Activated naive CD4-positive, alpha-beta T cell treated with anti-CD3 and anti-CD28 coated beads, Interleukin-2, amount 50 U/mL, for 72 hours (primary cell): ENCODE data around the gene COQ4. TPM values are rescaled to one million over a fixed set of nuclear protein-coding genes. Genes with fewer than 3 reads are reported as not detected.

Experiments
- ATAC-seq, 2 donors: fragments of 150-1000 bp; cut with Tn5 transposase; 2 replicates each; pipeline ENCODE4 v1.10.0; 2021; ENCODE audit warnings: mild to moderate bottlenecking in 2 of 2, moderate library complexity in 2 of 2
- DNase-seq, 2 donors: peaks; one replicate each; pipeline ENCODE4 v3.0.0; 2021 to 2022; ENCODE audit warnings: low spot score in 2 of 2
- H3K27ac Mint-ChIP-seq, 2 donors: one replicate each; pipeline ENCODE4 v1.8.0; 2022; ENCODE audit warnings: mild to moderate bottlenecking in 2 of 2, mixed read lengths in 2 of 2
- H3K36me3 Mint-ChIP-seq, 2 donors: one replicate each; pipeline ENCODE4 v1.8.0; 2022; ENCODE audit warnings: mixed read lengths in 2 of 2
- H3K9me3 Mint-ChIP-seq, 2 donors: one replicate each; pipeline ENCODE4 v1.8.0; 2022; ENCODE audit warnings: mixed read lengths in 2 of 2
- total RNA-seq, 2 donors: library from RNA; stranded (reverse); gene quantifications; one replicate each; pipeline ENCODE4 v1.2.3, GENCODE V29; 2022

COQ4 gene
- total RNA-seq, 2 donors from 2014 or later: 33.9 to 38.3 TPM

DNA sequence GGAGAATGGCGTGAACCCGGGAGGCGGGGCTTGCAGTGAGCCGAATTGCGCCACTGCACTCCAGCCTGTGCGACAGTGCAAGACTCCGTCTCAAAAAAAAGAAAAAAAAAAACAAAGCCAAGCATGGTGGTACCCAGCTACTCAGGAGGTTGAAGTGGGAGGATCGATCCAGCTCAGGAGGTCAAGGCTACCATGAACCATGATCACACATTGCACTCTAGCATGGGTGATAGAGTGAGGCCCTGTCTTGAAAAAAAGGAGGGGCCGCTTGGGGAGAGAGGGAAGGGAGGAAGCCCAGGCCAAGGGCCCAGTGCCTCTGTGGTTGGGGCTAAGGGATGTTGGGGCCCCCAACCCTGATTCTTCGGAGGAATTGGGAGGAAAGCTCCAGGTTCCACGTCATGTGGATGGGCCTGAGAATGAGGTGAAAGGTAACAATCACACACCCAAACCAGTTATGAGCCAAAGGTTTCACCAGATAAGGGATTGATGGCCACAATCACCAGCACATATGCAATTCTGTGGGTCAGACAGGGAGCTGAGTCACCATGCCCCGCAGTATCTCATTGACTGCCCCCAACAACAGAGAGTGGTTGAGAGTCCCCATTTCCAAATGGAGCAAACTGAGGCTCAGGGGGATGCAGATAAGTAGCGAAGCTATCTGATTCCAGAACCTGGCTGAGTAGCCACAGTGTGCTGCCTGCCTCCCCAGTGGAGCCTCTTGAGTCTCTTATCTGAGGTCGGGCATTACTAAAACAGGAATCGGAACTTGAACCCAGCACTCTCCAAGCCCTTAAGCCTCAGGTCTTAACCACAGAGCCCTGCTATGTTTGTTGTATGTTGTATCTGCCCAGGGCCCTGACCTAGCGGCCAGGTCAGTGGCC is 26.1 kb upstream of the COQ4 start:
- Mint-ChIP-seq H3K36me3 (no peaks in the 10 kb centered on the region), H3K9me3 (no peaks in the 10 kb centered on the region), H3K27ac (peak overlapping the region in 1 of 2 donors; percentile 55)
- no peak for DNase-seq
- ATAC-seq: no peak

DNA sequence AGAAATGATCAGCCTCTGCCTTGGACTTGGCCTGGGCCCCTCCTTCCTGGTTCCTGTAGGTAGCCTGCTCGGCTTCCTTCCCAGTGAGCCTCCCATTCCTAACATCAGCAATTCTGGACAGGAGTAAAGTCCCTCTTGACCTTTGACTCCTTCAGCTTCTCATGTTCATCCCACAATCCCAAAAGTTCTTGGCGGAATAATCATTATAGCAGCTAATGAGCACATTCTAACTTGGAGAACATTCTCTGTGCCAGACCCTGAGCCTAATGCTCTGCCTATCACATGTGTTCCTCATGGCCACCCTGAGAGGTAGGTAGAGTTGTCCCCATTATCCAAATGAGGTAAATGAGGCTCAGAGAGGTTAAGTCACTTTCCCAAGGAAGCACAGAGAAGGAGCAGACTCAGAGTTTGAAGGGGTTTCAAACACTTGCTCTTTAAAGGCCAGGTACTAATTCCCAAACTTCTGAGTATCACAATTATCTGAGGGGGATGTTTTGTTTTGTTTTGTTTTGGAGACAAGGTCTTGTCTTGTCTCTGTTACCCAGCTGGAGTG is 25.3 kb upstream of the COQ4 start:
- no peak for DNase-seq
- Mint-ChIP-seq H3K36me3 (no peaks in the 10 kb centered on the region), H3K27ac (peak overlapping the region; percentile 55 to 66), H3K9me3 (no peaks in the 10 kb centered on the region)
- ATAC-seq: no peak

DNA sequence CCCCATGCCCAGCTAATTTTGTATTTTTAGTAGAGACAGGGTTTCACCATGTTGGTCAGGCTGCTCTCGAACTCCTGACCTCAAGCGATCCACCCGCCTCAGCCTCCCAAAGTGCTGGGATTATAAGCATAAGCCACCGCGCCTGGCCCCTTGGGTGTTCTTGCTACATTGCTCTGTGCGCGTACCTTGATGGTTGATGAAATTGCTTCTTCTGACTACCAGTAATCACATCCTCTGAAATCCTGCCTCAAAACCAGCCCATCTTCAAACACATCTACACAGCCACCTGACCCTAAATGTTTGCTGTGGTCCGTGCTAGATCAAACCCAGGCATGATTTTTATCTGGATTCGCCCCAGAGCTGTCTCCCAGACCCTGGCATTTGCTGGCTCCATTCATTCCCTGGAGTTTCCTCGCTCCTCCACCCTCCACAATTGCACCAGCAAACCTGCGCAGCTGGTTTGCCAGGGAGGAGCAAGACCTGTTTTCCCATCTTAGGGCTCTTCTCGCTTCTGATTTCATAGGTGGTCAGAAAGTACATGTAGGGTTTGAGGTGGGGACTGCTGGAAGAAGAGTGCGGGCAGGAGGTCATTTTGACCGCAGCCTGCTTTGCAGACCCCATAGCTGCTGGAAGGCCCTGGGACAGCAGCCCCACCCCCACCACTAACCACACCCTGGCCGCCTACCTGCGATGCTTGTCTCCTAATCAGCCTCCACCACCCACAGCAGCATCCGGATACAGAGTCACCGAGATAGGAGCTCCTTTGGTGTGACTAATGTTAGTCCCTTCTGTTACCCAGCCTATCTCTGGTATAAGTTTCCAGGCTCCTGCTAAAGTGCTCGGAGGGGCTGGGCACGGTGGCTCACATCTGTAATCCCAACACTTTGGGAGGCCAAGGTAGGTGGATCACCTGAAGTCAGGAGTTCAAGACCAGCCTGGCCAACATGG is 23.8 kb upstream of the COQ4 start:
- Mint-ChIP-seq H3K9me3 (no peaks in the 10 kb centered on the region), H3K27ac (peak overlapping the region in 1 of 2 donors; percentile 47), H3K36me3 (no peaks in the 10 kb centered on the region)
- ATAC-seq (no peak), DNase-seq (no peak)

DNA sequence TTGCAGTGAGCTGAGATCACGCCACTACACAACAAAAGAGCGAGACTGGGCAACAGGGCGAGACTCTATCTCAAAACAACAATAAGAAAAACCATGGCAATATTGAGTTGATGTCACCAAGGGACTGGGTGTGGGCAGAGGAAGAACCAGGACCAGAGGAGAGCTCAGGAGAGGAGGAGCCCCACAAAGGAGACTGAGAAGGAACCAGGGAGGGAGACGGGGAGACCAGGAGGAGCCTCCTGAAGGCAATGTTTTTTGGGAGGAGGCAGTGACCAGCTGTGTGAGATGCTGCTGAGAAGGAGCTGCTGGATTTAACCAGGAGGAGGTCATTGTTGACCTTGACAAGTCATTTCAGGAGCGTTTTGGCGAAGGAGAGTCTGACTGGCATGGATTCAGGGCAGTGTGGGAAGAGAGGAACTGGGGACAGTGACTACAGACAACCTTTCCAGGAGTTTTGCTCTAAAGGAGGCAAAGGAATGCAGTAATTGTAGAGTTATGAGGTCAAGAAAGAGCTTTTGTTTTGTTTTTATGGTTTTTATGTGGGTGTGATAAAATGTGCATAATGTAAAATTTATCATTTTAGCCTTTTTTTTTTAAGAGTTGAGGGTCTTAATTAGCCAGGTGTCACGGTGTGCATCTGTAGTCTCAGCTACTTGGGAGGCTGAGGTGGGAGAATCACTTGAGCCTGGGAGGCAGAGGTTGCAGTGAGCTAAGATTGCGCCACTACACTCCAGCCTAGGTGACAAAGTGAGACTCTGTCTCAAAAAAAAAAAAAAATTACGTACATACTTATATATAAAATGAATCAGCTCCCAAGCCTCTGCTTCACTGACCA is 18.3 kb upstream of the COQ4 start:
- no peak for DNase-seq
- Mint-ChIP-seq H3K36me3 (no peaks in the 10 kb centered on the region), H3K27ac (peak overlapping the region; percentile 9 to 79), H3K9me3 (no peaks in the 10 kb centered on the region)
- no peak for ATAC-seq

DNA sequence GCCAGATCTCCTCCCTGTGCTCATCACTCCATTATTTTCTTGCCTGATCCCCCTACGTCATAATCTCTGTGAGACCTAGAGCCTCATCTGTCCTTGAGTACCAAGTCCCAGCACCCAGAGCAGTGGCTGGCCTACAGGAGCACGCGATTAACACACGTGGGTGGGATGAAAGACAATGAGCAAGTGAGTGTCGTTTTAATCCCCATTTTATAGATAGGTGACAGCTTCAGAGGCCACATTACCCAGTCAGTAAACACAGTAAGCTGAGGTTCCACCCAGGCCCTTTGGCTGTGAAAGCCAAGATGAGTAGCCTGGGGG is 17.7 kb upstream of the COQ4 start:
- no peaks in the 10 kb centered on the region for H3K9me3 Mint-ChIP-seq
- no peak for ATAC-seq
- H3K27ac Mint-ChIP-seq: peak overlapping the region; percentile 11 to 62

DNA sequence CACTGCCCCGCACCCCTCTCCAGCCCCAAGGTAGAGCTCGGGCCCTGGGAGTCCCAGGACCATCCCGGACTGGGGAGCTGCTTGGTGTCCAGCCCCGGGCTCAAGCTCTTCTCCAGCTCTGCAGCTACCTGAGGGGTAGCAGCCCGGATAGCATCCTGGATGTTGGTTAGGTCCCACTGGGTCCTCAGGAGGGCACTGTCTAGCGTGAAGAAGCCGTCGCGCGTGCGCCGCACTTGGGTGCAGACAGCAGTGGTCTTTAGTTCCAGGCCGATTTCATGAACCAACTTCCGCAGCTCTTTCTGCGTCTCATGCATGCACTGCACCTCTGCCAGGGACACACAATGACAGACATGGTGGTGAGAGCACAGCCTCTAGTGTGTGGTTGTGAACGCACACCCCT is 13.1 kb upstream of the COQ4 start:
- Mint-ChIP-seq H3K9me3 (no peaks in the 10 kb centered on the region), H3K36me3 (no peaks in the 10 kb centered on the region)
- no peak for ATAC-seq

More for the DNA sequence above, 17.7 kb upstream of the COQ4 start:
- no peak for DNase-seq
- no peaks in the 10 kb centered on the region for H3K36me3 Mint-ChIP-seq

DNA sequence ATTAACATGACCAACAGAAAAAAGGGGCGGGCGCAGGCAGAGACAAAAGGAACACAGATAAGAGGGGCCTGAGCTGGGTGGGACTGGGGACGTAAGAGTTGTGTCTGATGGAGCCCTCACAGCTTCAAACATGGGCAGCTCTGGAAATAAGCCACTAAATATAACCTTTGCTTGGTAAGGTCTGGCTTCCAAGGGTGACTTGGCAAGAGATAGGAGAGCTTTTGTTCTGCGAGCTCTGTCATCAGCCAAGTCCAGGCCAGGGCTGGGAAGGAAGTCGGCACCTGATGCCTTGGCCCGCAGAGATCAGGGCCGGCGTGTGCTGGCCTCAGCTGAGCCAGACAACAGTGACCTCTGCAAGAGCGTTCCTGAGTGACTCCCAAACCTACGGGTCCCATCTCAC is 12.2 kb upstream of the COQ4 start:
- no peaks in the 10 kb centered on the region for H3K36me3 Mint-ChIP-seq
- H3K9me3 Mint-ChIP-seq: no peaks in the 10 kb centered on the region
- ATAC-seq (no peak), DNase-seq (no peak)
- H3K27ac Mint-ChIP-seq: no peak overlapping the region

More for the DNA sequence above, 13.1 kb upstream of the COQ4 start:
- H3K27ac Mint-ChIP-seq: no peak overlapping the region
- DNase-seq: no peak

DNA sequence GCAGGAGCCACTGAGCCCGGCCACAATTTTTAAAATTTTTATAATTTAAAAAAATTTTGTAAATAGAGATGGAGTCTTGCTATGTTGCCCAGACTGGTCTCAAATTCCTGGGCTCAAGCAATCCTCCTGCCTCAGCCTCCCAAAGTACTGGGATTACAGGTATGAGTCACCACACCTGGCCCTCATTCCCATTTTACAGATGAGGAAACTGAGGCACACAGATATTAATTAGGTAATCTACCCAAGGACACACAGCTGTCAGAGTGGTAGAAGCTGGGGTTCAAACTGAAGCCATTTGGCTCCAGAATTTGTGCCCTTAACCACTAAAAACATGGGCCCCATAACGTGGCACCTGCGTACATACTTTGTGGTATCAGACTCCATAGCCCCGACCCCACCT is 7.9 kb upstream of the COQ4 start:
- no peaks in the 10 kb centered on the region for H3K9me3 Mint-ChIP-seq
- no peak for DNase-seq
- H3K36me3 Mint-ChIP-seq: no peaks in the 10 kb centered on the region
- no peak for ATAC-seq
- no peak overlapping the region for H3K27ac Mint-ChIP-seq

DNA sequence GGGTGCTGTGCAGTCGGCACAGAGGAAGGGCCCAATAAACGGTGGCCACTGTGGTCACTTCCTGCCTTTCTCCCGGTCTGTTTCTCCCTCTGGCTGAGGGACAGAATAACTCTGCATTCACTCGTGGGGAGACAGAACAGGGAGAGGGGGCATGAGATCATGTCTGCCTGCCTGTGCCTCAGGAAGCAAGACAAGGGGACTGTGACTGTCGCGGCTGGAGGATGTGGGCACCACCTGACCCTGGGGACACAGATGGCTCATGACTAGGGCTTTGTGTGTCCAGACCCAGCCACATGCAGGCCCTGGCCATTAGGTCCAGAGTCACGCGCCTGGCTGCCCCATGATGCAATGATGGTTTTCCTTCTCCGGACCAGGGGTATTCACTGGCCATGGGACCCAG is 6.2 kb upstream of the COQ4 start:
- H3K9me3 Mint-ChIP-seq: no peaks in the 10 kb centered on the region
- peak overlapping the region in 1 of 2 donors; percentile 65 for H3K27ac Mint-ChIP-seq
- no peaks in the 10 kb centered on the region for H3K36me3 Mint-ChIP-seq
- DNase-seq: no peak
- ATAC-seq: no peak

DNA sequence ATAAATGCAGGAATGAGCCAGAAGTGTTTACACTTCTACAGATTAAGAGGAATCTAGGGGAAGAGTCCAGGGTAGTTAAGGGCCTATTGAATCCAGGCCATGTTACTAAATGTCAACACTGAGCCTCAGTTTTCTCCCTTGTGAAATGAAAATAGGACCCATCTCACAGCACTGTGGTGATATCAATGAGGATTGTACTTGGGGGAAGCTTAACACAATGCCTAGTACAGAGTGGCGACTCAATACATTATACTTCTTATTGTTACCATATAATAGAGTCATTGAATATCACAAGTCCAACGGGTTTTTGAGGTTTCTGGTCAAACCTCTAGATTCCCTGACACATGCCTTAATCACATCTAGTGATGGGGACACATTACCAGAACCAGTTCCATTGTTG is 5.0 kb upstream of the COQ4 start:
- ATAC-seq: peak in 1 of 2 donors; percentile 18
- H3K27ac Mint-ChIP-seq: peak overlapping the region; percentile 25 to 65
- no peak for DNase-seq
- H3K9me3 Mint-ChIP-seq: no peaks in the 10 kb centered on the region
- peaks cover 0 to 5% of the 10 kb centered on the region in 2 donors for H3K36me3 Mint-ChIP-seq

DNA sequence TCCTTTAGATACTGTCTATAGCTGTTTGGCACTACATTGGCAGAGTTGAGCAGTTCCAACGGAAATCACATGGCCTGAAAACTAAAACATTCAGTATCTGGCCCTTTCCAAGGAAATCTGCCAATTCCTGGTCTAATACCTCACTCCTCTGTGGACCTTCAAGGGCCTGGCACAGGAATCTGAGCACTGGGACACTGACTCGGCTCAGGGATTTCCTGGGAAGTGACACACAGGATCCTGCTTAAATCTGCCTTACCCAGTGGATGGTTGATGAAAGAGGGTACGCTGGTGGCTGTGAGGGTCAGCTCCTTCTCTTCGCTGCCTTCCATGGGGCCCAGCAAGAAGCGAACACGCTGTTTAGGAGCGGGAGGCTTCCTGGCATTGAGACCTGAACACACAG is 1.3 kb upstream of the COQ4 start:
- peak overlapping the region; percentile 93 to 99 for H3K27ac Mint-ChIP-seq
- no peak for ATAC-seq
- no peak for DNase-seq
- H3K9me3 Mint-ChIP-seq: no peaks in the 10 kb centered on the region
- H3K36me3 Mint-ChIP-seq: peaks cover 6 to 20% of the 10 kb centered on the region in 2 donors

DNA sequence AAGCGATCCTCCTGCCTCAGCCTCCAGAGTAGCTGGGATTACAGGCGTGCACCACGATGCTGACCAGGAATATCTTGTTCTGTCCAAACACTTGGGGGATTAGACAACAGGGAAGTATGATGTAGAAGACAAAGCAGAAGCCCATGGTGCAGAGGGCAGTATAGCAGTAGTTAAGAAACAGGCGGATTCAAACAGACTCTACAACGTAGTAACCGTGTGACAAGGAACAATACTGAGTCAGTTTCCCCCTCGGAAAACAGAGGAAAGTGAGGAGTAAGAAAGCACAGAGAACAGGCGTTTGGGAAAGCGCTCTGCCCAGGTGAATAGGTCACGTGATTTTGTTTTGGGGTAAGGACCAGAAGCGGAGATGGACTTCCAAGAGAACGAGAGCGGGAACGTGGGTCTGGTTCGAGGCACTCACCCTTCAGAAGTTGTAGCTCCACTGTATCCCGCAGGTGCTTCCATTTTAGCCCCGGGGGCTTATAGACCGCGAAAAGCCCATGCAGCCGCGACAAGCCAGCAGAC is 698 bp upstream of the COQ4 start:
- peak; percentile 5 to 12 for ATAC-seq
- no peak for DNase-seq
- H3K27ac Mint-ChIP-seq: peak overlapping the region; percentile 93 to 99

DNA sequence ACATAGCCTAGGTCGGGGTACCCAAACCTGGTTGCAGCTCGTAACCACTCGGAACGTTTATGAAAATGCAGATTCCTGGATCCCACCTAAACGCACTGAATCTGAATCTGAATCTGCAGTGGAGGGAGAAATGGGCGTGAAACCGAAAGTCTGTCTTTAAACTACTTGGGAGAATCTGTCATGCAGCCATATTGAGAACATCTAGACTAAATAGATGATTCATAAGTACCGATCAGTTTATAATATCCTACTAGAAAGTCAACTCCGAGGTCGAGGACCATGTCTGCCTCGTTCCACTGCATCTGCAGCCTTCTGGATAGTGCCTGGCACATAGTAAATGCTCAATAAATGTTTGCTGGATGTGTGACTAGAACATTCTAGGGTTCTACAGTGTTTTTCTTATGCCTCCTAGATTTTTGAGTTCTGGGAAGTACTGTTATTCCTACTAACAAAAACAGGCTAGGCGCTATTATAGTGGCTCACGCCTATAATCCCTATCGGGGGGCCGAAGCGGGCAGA is 632 bp downstream of the COQ4 start:
- Mint-ChIP-seq H3K9me3 (no peaks in the 10 kb centered on the region), H3K36me3 (peaks cover 6 to 20% of the 10 kb centered on the region in 2 donors), H3K27ac (peak overlapping the region; percentile 93 to 99)
- DNase-seq (no peak), ATAC-seq (peak; percentile 34 to 37)

More for the DNA sequence above, 698 bp upstream of the COQ4 start:
- peaks cover 6 to 20% of the 10 kb centered on the region in 2 donors for H3K36me3 Mint-ChIP-seq
- H3K9me3 Mint-ChIP-seq: no peaks in the 10 kb centered on the region

DNA sequence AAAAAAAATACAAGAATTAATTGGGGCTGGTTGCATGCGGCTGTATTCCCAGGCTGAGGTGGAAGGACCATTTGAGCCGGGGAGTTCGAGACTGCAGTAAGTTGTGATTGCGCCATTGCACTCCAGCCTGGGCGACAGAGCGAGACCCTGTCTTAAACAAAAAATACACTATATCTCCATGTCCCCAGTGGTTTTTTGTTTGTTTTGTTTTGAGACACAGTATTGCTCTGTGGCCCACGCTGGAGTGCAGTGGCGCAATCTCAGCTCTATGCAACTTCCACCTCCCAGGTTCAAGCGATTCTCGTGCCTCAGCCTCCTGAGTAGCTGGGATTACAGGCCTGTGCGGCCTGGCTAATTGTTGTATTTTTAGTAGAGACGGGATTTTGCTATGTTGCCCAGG is 1.2 kb downstream of the COQ4 start:
- ATAC-seq: no peak
- H3K9me3 Mint-ChIP-seq: no peaks in the 10 kb centered on the region
- no peak for DNase-seq
- peaks cover 6 to 20% of the 10 kb centered on the region in 2 donors for H3K36me3 Mint-ChIP-seq
- peak overlapping the region; percentile 93 to 99 for H3K27ac Mint-ChIP-seq

DNA sequence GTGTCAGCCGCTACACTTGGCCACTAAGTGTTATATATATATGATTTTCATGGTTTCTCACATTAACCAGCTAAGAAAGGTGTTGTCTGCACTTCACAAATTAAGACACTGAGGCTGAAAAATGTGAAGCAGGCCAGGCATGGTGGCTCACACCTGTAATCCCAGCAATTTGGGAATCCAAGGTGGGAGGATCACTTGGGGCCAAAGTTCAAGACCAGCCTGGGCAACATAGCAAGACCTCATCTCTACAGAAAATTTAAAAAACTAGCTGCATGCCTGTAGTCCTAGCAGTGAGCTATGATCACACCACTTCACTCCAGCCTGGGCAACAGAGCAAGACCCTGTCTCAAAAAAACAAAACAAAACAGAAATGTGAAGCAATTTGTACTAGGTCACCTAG is 1.8 kb downstream of the COQ4 start:
- Mint-ChIP-seq H3K27ac (peak overlapping the region in 1 of 2 donors; percentile 84), H3K36me3 (peaks cover 6 to 20% of the 10 kb centered on the region in 2 donors), H3K9me3 (no peaks in the 10 kb centered on the region)
- no peak for ATAC-seq
- no peak for DNase-seq

DNA sequence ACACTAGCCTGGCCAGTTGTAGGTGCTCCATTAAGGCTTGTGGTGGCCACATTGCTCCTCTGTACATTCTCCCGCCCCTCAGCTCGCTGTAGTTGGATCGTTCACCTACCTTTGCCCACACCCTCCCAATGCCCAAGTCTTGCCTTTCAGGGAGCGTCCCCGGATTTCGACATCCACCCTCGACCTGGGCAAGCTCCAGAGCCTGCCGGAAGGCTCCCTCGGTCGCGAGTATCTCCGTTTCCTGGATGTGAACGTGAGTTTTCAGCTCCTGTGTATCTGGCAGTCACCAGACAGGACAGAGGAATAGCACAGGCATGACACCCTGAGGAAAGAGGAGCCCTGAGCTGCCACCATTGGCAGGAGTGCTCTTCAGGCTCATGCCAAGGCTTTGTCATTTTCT is 3.0 kb downstream of the COQ4 start:
- no peak for ATAC-seq
- peak overlapping the region in 1 of 2 donors; percentile 85 for H3K27ac Mint-ChIP-seq
- H3K9me3 Mint-ChIP-seq: no peaks in the 10 kb centered on the region

More for the DNA sequence above, 3.0 kb downstream of the COQ4 start:
- H3K36me3 Mint-ChIP-seq: peaks cover 6 to 20% of the 10 kb centered on the region in 2 donors
- DNase-seq: no peak
